ENCODE data around the gene CTXN1. TPM values are rescaled to one million over a fixed set of nuclear protein-coding genes. Genes with fewer than 3 reads are reported as not detected.
A peak's percentile ranks its signal among the peaks of the same experiment; 100 is the strongest.

CTXN1 gene
- total RNA-seq, 1 donor from 2014 or later = 129 TPM

GRCh38 chr19:7900401-7900870, 25.5 kb downstream of the CTXN1 start:
- Mint-ChIP-seq H3K27ac (ENCODE audit: unreplicated experiment) (no peak overlapping the region), H3K36me3 (ENCODE audit: low read depth) (no peaks in the 10 kb centered on the region), H3K4me3 (peak overlapping the region; percentile 65), H3K27me3 (ENCODE audit: low read depth) (peaks cover 6% of the 10 kb centered on the region), H3K9me3 (no peaks in the 10 kb centered on the region), H3K4me1 (peaks cover 24% of the 10 kb centered on the region)
- DNase-seq (ENCODE audit: low read depth, low spot score) = no peak
- TF ChIP-seq CTCF (conservative IDR thresholded peaks at IDR 0.05) = no peak

GRCh38 chr19:7899751-7900378, 26.1 kb downstream of the CTXN1 start:
- Mint-ChIP-seq H3K4me1 (peaks cover 19% of the 10 kb centered on the region), H3K4me3 (no peak overlapping the region), H3K9me3 (no peaks in the 10 kb centered on the region), H3K27ac (ENCODE audit: unreplicated experiment) (no peak overlapping the region), H3K36me3 (ENCODE audit: low read depth) (no peaks in the 10 kb centered on the region), H3K27me3 (ENCODE audit: low read depth) (peaks cover 6% of the 10 kb centered on the region)
- TF ChIP-seq CTCF (conservative IDR thresholded peaks at IDR 0.05) = no peak
- no peak for DNase-seq (ENCODE audit: low read depth, low spot score)

GRCh38 chr19:7898967-7899366, 27.0 kb downstream of the CTXN1 start:
- H3K36me3 Mint-ChIP-seq (ENCODE audit: low read depth) = no peaks in the 10 kb centered on the region
- no peaks in the 10 kb centered on the region for H3K9me3 Mint-ChIP-seq
- H3K4me3 Mint-ChIP-seq = no peak overlapping the region
- H3K4me1 Mint-ChIP-seq = peaks cover 14% of the 10 kb centered on the region
- H3K27ac Mint-ChIP-seq (ENCODE audit: unreplicated experiment) = no peak overlapping the region
- TF ChIP-seq CTCF (conservative IDR thresholded peaks at IDR 0.05) = no peak
- no peak for DNase-seq (ENCODE audit: low read depth, low spot score)
- peaks cover 6% of the 10 kb centered on the region for H3K27me3 Mint-ChIP-seq (ENCODE audit: low read depth)

- TF ChIP-seq CTCF (conservative IDR thresholded peaks at IDR 0.05) = no peak
- Mint-ChIP-seq H3K4me1 (peaks cover 3% of the 10 kb centered on the region), H3K27ac (ENCODE audit: unreplicated experiment) (no peak overlapping the region), H3K9me3 (no peaks in the 10 kb centered on the region), H3K36me3 (ENCODE audit: low read depth) (no peaks in the 10 kb centered on the region), H3K4me3 (no peak overlapping the region), H3K27me3 (ENCODE audit: low read depth) (no peaks in the 10 kb centered on the region)
- DNase-seq (ENCODE audit: low read depth, low spot score) = no peak
These were observed 28.6 kb downstream of the CTXN1 start for GRCh38 chr19:7897292-7897691.

- Mint-ChIP-seq H3K36me3 (ENCODE audit: low read depth) (no peaks in the 10 kb centered on the region), H3K4me1 (peaks cover 3% of the 10 kb centered on the region), H3K9me3 (no peaks in the 10 kb centered on the region), H3K27ac (ENCODE audit: unreplicated experiment) (no peak overlapping the region), H3K27me3 (ENCODE audit: low read depth) (peaks cover 3% of the 10 kb centered on the region), H3K4me3 (no peak overlapping the region)
- DNase-seq (ENCODE audit: low read depth, low spot score) = no peak
- TF ChIP-seq CTCF (conservative IDR thresholded peaks at IDR 0.05) = no peak
These were observed 30.4 kb downstream of the CTXN1 start for GRCh38 chr19:7895565-7895964.

All from neural crest cell (in vitro differentiated cells).